GM12874 (cell line): ENCODE results near the gene INPP4A.

ENCODE experiments used
- TF ChIP-seq, protein P1 (sequence below): IDR thresholded peaks from 2 replicates; pipeline ENCODE4 v1.5.1; 2011; ENCODE audit warnings: low read depth, mild to moderate bottlenecking, control low read depth, low read length, moderate library complexity; ENCODE audit not compliant: insufficient read depth

The INPP4A gene

DNA sequence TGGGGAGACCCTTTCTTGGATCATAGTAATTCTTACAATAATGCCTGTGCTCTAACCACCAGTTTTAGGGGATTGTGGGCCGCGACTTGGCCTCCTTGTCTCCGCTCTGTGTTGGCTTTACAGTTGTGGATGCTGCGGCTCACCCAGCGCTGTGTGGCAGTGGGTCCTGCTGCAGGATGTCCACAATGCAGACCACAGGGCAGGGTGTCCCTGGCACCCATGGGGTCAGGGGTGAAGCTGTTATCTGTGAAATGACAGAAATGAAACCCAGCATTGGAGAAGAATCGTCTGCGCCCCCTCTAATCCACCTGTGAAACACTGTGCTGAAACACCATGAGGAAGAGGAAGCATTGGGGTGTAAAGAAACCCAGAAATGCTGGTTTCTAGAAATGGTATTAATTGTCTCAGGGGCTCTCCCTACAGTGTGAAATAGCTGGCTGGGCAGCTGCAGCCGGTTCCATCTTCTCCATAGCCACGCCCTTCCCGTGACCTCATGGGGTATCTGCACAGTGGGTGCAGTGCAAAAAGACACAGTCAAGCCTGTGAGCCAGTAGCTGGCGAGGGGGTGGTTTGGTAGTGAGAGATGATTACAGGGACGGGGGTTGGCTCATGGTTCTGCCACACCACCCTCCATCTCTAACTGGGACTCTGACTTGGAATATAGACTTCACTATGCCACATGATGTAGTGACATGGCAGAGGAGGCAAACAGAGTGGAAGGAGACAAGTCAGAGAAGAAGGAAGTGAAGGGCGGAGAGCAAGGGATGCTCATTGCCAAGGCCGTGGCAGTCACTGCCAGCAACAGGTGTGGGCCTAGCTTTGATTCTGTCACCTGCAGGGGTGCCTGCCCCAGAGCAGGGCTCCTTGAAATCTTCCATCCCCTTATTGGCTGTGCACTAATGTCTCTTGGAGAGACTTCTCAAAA is 16.2 kb downstream of the INPP4A start:
- TF ChIP-seq, protein P1, sequence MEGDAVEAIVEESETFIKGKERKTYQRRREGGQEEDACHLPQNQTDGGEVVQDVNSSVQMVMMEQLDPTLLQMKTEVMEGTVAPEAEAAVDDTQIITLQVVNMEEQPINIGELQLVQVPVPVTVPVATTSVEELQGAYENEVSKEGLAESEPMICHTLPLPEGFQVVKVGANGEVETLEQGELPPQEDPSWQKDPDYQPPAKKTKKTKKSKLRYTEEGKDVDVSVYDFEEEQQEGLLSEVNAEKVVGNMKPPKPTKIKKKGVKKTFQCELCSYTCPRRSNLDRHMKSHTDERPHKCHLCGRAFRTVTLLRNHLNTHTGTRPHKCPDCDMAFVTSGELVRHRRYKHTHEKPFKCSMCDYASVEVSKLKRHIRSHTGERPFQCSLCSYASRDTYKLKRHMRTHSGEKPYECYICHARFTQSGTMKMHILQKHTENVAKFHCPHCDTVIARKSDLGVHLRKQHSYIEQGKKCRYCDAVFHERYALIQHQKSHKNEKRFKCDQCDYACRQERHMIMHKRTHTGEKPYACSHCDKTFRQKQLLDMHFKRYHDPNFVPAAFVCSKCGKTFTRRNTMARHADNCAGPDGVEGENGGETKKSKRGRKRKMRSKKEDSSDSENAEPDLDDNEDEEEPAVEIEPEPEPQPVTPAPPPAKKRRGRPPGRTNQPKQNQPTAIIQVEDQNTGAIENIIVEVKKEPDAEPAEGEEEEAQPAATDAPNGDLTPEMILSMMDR = no peak

DNA sequence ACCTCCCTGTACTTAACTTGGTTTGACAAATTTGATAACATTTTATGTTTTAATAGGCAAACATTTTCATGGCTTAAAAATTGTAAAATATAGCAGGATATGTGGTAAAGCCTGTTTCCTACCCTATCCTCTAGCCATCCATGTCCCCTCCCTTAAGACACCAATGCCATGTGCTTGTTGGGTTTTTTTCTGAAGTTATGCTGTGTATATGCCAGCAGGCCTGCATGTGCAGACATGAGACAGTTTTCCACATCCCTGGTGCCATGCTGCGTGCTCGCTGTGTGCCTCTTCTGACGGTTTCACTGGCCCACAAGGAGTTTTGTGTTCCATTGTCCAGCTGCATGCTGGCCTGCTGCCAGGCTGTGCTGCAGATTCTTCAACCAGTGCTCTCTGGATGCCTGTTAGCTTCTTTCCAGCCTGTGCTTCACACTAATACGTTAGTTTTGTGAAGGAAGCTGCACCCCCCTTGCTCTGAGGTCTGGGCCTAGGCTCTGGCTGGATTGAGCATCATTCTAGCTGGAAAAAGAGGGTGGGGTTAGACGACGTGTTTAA is 16.9 kb downstream of the INPP4A start:
- TF ChIP-seq, protein P1 = no peak

DNA sequence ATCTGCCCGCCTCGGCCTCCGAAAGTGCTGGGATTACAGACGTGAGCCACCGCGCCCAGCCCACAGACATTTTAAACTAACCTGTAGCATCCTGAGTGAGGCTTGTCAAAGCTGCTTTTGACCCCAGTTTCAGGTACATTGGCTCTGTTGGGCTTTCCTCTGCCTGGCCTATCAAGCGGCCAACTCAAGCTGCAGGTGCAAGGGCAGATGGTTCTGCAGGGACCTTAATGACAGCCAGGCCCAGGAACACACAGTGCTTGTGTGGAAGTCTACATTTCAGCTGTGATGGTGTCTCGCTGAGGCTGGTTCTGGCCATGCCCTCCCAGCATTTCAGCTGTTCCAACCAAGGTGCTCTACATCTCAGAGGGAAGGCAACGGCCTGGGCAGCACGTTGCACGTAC is 18.4 kb downstream of the INPP4A start:
- TF ChIP-seq, protein P1 = no peak

GRCh38 chr2:98463551-98463971 is 18.9 kb downstream of the INPP4A start:
- TF ChIP-seq, protein P1 = no peak

GRCh38 chr2:98463988-98464771 is 19.5 kb downstream of the INPP4A start:
- TF ChIP-seq, protein P1 = no peak

DNA sequence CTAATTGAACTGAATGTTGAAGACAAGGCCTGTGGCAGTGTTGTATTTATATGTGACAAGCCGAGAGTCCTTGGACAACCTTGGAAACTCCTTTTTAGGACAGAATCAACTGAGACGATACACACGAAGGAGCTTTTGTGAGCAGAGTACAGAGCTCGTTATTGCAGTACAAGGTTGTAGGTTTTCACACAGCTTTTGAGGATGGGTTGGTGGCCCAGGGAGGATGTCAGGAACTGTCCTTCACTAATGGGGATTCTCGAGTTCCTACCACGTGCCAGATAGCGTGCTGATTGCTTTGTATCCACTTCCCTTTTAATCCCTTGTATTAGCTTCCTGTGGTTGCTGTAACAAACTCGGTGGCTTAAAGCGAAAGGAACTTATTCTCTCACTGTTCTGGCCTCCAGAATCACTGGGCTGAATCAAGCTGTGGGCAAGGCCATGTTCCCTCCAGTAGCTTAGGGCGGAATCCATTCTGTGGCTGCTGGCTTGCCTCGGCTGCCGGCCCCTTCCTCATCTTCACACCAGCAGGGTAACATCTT is 20.2 kb downstream of the INPP4A start:
- TF ChIP-seq, protein P1 = no peak
